ENCODE measurements around the gene C11orf91. TPM values are rescaled to one million over a fixed set of nuclear protein-coding genes. Genes with fewer than 3 reads are reported as not detected.

The C11orf91 gene
- total RNA-seq, 2 experiments from 2014 or later, result not detected

DNA sequence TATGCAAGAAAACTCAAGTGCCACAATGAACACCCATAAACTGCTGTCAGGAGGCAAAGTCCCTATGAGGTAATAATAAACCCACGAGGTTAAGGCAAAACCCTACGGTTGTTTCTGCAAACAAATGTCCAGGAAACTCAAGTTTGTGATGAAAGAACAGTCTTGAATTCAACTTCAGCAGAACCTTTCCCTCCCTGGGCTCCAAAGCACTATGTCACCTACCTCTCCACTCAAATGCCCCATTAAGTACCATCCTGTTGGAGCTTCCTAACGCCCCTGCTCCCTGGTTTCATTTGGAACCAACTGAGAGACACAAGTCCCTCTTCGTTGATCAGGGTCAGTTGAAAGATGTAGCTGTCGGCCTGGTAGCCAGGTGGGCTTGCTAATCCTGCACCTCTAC, 2.6 kb upstream of the C11orf91 start:
- CTCF ChIA-PET, result interaction anchor here (1.3 kb wide), 1 partner anchor 39 kb away, joined by 5 read pairs; no protein-coding TSS in a partner anchor
- H3K27ac Mint-ChIP-seq, result no peak overlapping the region
- no peak for DNase-seq
- H3K9me3 Mint-ChIP-seq, result no peaks in the 10 kb centered on the region
- peaks cover 24% of the 10 kb centered on the region for H3K4me1 Mint-ChIP-seq
- POLR2A ChIA-PET, result no interaction called here
- peaks cover 8% of the 10 kb centered on the region for H3K27me3 Mint-ChIP-seq
- no peak overlapping the region for H3K4me3 Mint-ChIP-seq
- H3K36me3 Mint-ChIP-seq (ENCODE audit: low read depth), result peaks cover 8% of the 10 kb centered on the region

DNA sequence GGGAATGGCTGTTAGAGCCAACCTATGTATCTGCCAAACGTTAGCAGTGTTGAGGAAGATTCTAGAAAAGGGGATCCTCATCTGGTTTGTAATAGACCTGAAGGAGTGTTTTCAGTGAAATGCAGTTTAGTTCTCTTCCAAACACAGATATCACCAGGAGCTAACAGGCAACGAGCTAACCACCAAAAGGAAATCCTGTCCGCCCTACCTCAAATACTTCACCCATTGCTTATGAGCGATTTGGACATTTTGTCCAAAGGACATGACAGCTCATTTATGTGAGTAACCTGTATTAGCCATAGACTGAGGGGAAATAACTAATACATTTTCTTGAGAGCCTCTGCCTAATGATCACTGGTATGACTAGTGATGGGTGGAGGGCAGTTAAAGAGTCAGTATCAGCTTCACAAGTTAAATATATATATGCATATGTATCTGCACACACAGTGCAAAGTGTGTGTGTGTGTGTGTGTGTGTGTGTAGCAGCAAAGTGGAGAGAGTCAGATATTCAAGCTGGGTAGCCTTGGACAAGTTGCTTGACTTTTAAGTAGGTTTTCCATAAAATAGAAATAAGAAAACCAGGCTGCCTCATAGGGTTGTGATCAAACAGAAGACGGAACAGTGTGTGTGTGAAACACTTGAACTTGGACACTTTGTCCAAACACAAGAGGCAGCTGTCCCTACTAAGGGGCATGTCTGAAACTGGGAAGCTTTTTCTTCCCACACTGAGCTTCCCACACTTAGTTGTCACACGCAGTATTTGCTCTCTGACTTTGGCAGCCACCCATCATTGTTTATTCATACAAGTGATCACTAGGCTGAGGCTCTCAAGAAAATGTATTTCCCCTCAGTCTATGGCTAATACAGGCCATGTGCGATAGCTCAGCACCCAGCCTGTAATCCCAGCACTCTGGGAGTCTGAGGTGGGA, 940 bp upstream of the C11orf91 start:
- peak overlapping the region; percentile 77 for H3K4me3 Mint-ChIP-seq
- H3K9me3 Mint-ChIP-seq, result no peaks in the 10 kb centered on the region
- H3K4me1 Mint-ChIP-seq, result peaks cover 22% of the 10 kb centered on the region
- H3K27ac Mint-ChIP-seq, result peak overlapping the region; percentile 17
- CTCF ChIA-PET, result interaction anchor here (0.9 to 3.0 kb wide), 4 partner anchors 15 to 55 kb away, joined by 3 to 10 read pairs (median 6); partner anchors contain the start of gene CD59
- POLR2A ChIA-PET, result interaction anchor here (1.2 to 3.0 kb wide), 5 partner anchors 12 to 73 kb away, joined by 3 to 30 read pairs (median 6); partner anchors contain the start of genes CD59 and FBXO3
- DNase-seq, result no peak
- H3K27me3 Mint-ChIP-seq, result peaks cover 21% of the 10 kb centered on the region
- peaks cover 3% of the 10 kb centered on the region for H3K36me3 Mint-ChIP-seq (ENCODE audit: low read depth)

DNA sequence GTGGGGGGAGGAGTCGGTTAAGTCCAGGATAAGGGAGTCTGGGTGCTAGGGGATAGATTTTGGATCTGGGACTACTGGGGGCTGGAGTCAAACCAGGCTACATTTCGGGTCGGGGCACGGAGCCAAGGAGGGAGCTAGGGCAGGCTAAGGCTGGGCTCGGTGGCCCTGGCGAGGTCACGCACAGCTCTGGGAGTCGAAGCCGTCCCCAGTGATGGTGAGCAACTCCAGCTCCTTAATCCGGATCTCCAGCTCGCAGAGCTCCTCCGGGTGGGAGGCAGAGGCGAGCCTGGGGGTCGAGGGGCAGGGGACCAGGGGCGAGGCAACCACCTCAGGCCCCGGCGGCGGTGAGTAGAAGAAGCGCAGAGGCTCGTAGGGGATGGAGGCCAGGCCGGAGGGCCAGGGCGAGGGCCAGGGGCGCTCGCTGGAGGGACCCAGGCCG, 544 bp downstream of the C11orf91 start:
- peaks cover 21% of the 10 kb centered on the region for H3K4me1 Mint-ChIP-seq
- H3K27ac Mint-ChIP-seq, result peak overlapping the region; percentile 63
- no peaks in the 10 kb centered on the region for H3K36me3 Mint-ChIP-seq (ENCODE audit: low read depth)
- ChIA-PET CTCF (interaction anchor here (0.5 to 3.0 kb wide), 5 partner anchors 8 to 262 kb away, joined by 3 to 10 read pairs (median 3); no protein-coding TSS in a partner anchor), POLR2A (interaction anchor here (1.1 to 3.0 kb wide), 6 partner anchors 10 to 539 kb away, joined by 3 to 30 read pairs (median 6); partner anchors contain the start of genes CD59, CSTF3 and FBXO3)
- DNase-seq, result no peak
- H3K4me3 Mint-ChIP-seq, result peak overlapping the region; percentile 71
- H3K9me3 Mint-ChIP-seq, result no peaks in the 10 kb centered on the region
- H3K27me3 Mint-ChIP-seq, result peaks cover 27% of the 10 kb centered on the region

DNA sequence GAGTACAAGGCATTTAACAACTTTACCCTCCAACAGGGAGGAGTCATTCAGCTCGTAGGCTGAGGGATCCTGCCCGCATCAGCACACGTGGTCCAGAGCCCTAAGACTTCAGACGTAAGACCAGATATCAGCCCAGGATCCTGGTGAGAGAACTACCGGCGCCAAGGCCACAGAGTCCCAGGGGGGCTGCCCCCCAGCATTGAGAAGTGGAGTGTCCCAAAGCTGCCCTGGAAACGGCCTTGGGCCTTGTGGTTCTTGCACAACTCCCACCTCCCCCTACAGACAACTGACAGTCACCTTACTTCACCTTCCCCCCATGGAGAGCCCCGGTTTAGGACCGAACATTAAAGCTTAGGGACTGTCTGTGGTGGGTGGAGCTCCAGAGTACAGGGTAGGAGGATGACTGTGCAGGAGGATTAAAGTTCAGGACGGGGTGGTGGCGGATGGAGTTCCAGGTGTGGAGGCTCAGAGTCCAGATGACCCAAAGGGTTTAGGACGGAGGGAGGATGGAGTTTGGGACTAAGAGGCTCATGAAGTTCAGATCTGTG, 1.0 kb downstream of the C11orf91 start:
- H3K27ac Mint-ChIP-seq, result peak overlapping the region; percentile 63
- CTCF ChIA-PET, result interaction anchor here (0.5 to 3.0 kb wide), 4 partner anchors 12 to 263 kb away, joined by 3 to 10 read pairs (median 6); no protein-coding TSS in a partner anchor
- DNase-seq, result no peak
- H3K27me3 Mint-ChIP-seq, result peaks cover 27% of the 10 kb centered on the region
- POLR2A ChIA-PET, result interaction anchor here (1.9 to 3.0 kb wide), 3 partner anchors 10 to 36 kb away, joined by 6 to 30 read pairs (median 10); partner anchors contain the start of gene CD59
- no peaks in the 10 kb centered on the region for H3K9me3 Mint-ChIP-seq
- H3K36me3 Mint-ChIP-seq (ENCODE audit: low read depth), result no peaks in the 10 kb centered on the region
- H3K4me3 Mint-ChIP-seq, result peak overlapping the region; percentile 71
- H3K4me1 Mint-ChIP-seq, result peaks cover 21% of the 10 kb centered on the region

DNA sequence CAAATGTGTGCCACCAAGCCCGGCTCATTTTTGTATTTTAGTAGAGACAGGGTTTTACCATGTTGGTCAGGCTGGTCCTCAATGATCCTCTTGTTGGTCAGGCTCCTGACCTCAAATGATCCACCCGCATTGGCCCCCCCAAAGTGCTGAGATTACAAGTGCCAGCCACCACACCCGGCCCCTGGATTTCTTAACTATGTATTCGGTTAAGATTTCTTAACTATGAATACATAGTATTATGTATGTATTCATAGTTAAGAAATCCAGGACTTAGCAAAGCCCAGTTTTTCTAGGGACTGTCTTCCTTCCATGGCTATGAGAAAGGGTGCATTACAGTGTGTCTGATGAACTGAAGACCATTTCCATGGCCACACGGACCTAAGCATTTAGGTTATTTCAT, 1.7 kb downstream of the C11orf91 start:
- no peak for DNase-seq
- ChIA-PET CTCF (no interaction called here), POLR2A (no interaction called here)
- peaks cover 21% of the 10 kb centered on the region for H3K4me1 Mint-ChIP-seq
- H3K4me3 Mint-ChIP-seq, result no peak overlapping the region
- H3K9me3 Mint-ChIP-seq, result no peaks in the 10 kb centered on the region
- H3K27me3 Mint-ChIP-seq, result peaks cover 27% of the 10 kb centered on the region
- no peaks in the 10 kb centered on the region for H3K36me3 Mint-ChIP-seq (ENCODE audit: low read depth)
- H3K27ac Mint-ChIP-seq, result no peak overlapping the region

DNA sequence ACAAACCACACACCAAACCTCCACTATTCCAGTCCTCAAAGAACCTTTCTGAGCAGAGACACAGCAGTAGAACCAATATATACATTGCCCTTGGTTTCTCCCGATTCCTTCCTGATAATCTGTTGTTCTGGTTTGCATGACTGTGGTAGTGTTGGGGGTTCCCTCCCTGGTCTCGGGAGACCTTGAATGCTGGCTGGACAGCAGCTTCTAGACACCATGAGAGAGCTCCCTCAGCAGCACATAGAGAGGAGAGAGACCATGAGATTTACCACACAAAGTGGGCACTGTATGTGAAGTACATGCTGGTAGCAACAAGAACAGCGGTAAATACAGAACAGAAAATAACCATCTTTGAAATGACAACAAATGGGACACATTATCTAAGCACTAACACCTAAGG, 2.6 kb downstream of the C11orf91 start:
- CTCF ChIA-PET, result no interaction called here
- no peaks in the 10 kb centered on the region for H3K36me3 Mint-ChIP-seq (ENCODE audit: low read depth)
- H3K27me3 Mint-ChIP-seq, result peaks cover 27% of the 10 kb centered on the region

DNA sequence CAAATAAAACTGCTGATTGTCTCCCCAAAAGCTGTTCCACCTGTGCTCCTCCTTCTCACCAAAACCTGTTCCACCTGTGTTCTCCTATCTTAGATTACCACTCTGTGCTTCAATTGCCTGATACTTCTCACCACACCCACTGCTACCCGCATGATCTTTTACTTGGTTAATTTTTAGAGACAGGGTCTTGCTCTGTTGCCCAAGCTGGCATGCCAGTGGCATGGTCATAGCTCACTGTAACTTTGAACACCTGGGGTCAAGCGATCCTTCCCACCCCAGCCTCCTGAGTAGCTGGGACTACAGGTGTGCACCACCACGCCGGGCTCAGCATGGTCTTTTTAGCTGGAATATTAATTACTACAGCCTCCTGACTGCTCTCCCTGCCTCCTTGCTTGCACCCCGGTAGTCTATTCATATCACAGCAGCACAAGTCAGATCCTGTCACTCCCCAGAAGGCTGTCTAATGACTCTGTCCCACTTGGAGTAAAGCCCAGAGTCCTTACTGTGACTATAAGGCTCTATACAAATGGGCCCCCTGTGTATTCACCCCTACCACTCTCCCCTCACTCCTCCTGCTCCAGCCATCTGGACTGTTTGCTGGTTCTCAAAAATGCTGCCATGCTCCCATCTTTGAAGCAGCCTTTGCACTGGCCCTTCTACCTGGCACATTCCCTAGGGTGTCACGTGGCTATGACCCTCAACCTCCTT, 3.5 kb downstream of the C11orf91 start:
- H3K4me3 Mint-ChIP-seq, result no peak overlapping the region

More for the DNA sequence above, 2.6 kb downstream of the C11orf91 start:
- H3K9me3 Mint-ChIP-seq, result no peaks in the 10 kb centered on the region
- H3K27ac Mint-ChIP-seq, result no peak overlapping the region
- no peak overlapping the region for H3K4me3 Mint-ChIP-seq
- DNase-seq, result no peak
- POLR2A ChIA-PET, result no interaction called here
- peaks cover 21% of the 10 kb centered on the region for H3K4me1 Mint-ChIP-seq

DNA sequence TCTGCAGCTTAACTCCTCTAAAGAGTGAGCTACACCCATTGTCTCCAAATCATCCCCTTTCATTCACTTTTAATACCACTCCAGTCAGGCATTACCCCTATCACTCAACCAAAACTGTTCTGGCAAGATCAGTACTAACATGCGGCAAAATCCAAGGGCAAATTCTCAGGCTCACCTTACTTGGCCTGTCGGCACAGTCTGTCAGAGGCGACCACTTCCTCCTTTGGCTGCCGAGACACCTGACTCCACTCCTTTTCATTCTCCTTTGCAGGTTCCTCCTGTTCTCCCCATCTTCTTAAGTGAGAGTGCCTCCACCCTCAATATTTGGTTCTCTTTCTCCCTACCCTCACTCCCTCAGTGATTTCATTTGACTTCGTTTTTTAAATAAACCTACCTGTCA, 4.2 kb downstream of the C11orf91 start:
- POLR2A ChIA-PET, result interaction anchor here (1.3 kb wide), 1 partner anchor 26 kb away, joined by 3 read pairs; no protein-coding TSS in a partner anchor
- Mint-ChIP-seq H3K4me3 (no peak overlapping the region), H3K9me3 (no peaks in the 10 kb centered on the region), H3K27me3 (peaks cover 27% of the 10 kb centered on the region), H3K36me3 (ENCODE audit: low read depth) (no peaks in the 10 kb centered on the region), H3K27ac (no peak overlapping the region), H3K4me1 (peaks cover 17% of the 10 kb centered on the region)
- DNase-seq, result no peak
- CTCF ChIA-PET, result interaction anchor here (0.6 to 1.0 kb wide), 2 partner anchors 46 to 902 kb away, joined by 3 to 4 read pairs; no protein-coding TSS in a partner anchor

More for the DNA sequence above, 3.5 kb downstream of the C11orf91 start:
- Mint-ChIP-seq H3K9me3 (no peaks in the 10 kb centered on the region), H3K36me3 (ENCODE audit: low read depth) (no peaks in the 10 kb centered on the region), H3K27me3 (peaks cover 27% of the 10 kb centered on the region), H3K27ac (no peak overlapping the region), H3K4me1 (peaks cover 21% of the 10 kb centered on the region)
- no peak for DNase-seq
- ChIA-PET POLR2A (no interaction called here), CTCF (interaction anchor here (1.0 kb wide), 1 partner anchor 45 kb away, joined by 4 read pairs; no protein-coding TSS in a partner anchor)

DNA sequence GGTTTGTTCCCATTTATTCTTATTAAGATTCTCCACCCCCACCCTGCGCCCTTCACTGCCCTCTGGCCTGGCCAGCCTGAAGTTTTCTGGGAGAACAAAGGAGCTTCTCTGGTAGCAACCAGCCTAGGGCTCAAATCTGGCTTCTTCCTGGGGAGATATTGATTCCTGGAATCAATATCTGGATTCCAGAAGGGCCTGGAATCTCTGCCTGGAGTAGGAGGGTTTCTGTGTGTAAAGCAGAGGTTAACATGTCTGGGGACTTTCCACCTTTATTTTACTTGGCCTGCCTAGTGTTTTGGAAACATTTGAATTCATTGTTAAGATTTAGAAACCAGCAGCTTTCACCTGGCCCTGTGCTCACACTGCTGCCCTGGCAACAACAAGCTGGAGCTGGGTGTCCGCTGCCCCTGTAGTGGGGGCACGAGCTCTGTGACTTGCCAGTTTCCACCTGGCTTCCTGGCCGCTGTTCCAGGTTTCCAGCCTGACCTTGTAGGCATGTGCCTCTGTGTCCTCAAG, 5.5 kb downstream of the C11orf91 start:
- DNase-seq, result no peak
- Mint-ChIP-seq H3K36me3 (ENCODE audit: low read depth) (no peaks in the 10 kb centered on the region), H3K27me3 (peaks cover 27% of the 10 kb centered on the region), H3K27ac (no peak overlapping the region), H3K4me3 (no peak overlapping the region), H3K4me1 (peaks cover 14% of the 10 kb centered on the region), H3K9me3 (no peaks in the 10 kb centered on the region)
- ChIA-PET POLR2A (interaction anchor here (1.2 to 1.3 kb wide), 2 partner anchors 9 to 27 kb away, joined by 3 read pairs; no protein-coding TSS in a partner anchor), CTCF (interaction anchor here (0.6 kb wide), 1 partner anchor 335 kb away, joined by 3 read pairs; no protein-coding TSS in a partner anchor)

DNA sequence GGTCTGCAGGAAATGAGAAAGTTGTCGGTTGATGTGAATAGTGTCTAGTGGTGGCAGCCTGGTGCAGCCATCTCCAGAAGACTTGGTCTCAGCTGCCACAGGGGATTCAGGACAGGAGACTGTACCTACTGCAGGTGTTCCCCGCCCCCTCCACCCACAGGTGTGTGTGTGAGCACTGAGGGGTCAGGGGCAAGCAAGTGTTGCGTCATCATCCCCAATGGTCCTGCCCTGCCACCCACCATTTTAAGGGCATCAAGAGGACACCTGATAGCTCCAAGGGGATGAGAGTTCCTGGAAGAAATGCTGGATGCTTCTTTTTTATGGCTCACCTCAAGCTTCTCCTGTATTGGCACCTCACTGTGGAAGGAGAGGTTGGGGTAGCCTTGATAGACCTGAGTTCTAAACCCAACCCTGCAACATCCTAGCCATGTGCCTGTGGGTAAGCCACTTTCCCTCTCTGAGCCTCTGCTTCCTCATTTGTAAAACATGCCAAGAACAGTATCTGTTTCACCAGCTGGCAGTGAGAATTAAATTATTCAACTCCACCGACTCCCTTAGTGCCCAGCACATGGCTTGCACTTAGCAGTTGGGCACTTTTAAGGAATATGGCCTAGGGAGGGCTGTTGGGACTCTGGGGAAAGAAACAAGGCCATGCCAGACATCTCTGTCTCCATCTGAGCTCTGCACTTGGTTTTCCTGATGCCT, 6.1 kb downstream of the C11orf91 start:
- Mint-ChIP-seq H3K4me3 (no peak overlapping the region), H3K27ac (no peak overlapping the region), H3K4me1 (peaks cover 11% of the 10 kb centered on the region), H3K9me3 (no peaks in the 10 kb centered on the region), H3K27me3 (peaks cover 23% of the 10 kb centered on the region), H3K36me3 (ENCODE audit: low read depth) (no peaks in the 10 kb centered on the region)
- ChIA-PET CTCF (interaction anchor here (0.6 kb wide), 1 partner anchor 335 kb away, joined by 3 read pairs; no protein-coding TSS in a partner anchor), POLR2A (interaction anchor here (1.1 to 1.2 kb wide), 2 partner anchors 9 to 42 kb away, joined by 3 to 5 read pairs; partner anchors contain the start of gene CD59)
- DNase-seq, result no peak

DNA sequence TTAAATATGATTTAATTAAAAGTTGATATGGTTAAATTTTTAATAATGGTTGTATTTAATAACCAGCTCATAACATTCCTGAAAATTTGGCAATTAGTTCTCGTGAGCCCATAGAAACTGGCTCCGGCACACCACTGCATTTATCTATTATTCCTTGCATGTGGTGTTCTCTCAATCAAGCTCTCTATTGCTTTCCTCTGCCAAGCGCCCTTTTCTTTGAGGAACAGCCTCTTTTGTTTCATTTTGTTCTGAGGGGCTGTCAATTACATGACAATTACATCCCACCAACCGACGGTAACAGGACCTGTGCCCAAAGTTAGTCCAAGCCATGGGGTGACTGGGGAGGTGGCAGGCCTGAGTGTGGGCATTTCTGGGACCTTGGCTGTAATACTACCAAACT, 8.1 kb downstream of the C11orf91 start:
- Mint-ChIP-seq H3K36me3 (ENCODE audit: low read depth) (no peaks in the 10 kb centered on the region), H3K4me1 (peaks cover 9% of the 10 kb centered on the region), H3K27ac (no peak overlapping the region), H3K27me3 (peaks cover 15% of the 10 kb centered on the region), H3K4me3 (no peak overlapping the region), H3K9me3 (no peaks in the 10 kb centered on the region)
- ChIA-PET POLR2A (no interaction called here), CTCF (interaction anchor here (1.1 kb wide), 1 partner anchor 8 kb away, joined by 3 read pairs; the partner anchor contains the start of gene C11orf91)
- no peak for DNase-seq

All from activated CD4-positive, alpha-beta memory T cell treated with anti-CD3 and anti-CD28 coated beads, Interleukin-2, amount 10 ng/mL, durations not matched to agents 7 days and 5 days (primary cell).